ENCODE measurements around the gene MTAP. TPM values are rescaled to one million over a fixed set of nuclear protein-coding genes. Genes with fewer than 3 reads are reported as not detected.

MTAP gene
- polyA plus RNA-seq, 1 experiment: 14.2 TPM

Other genes starting within 250 kb of the MTAP start
- gene CDKN2A, start 191.8 kb downstream of the MTAP start, polyA plus RNA-seq (2011; rRNA removed): 15.2 and 20.0 TPM in 2 replicates
- 0.59 and 1.1 TPM in 2 replicates for gene CDKN2B-AS1, start 192.2 kb downstream of the MTAP start, polyA plus RNA-seq (2011; rRNA removed)
- gene CDKN2B, start 206.7 kb downstream of the MTAP start, polyA plus RNA-seq (2011; rRNA removed): 4.3 and 5.2 TPM in 2 replicates